Osteoblast (primary cell): ENCODE data around the gene VOPP1. TPM values are rescaled to one million over a fixed set of nuclear protein-coding genes. Genes with fewer than 3 reads are reported as not detected.
A peak's percentile ranks its signal among the peaks of the same experiment; 100 is the strongest.

Source experiments
- DNase-seq: peaks from one replicate; pipeline ENCODE4 v3.0.0; 2011; ENCODE audit warnings: low spot score, mixed read lengths; ENCODE audit not compliant: insufficient read length; ENCODE audit errors: missing footprints
- H2AFZ ChIP-seq: 2 replicates; pipeline ENCODE4 v1.6.0; 2011; ENCODE audit warnings: mild to moderate bottlenecking, low read length
- H3K27ac ChIP-seq: 2 replicates; pipeline ENCODE4 v1.5.1; 2011; ENCODE audit warnings: mild to moderate bottlenecking, low read depth, low read length, moderate library complexity
- H3K27me3 ChIP-seq: 2 replicates; pipeline ENCODE4 v1.6.0; 2012; ENCODE audit warnings: mild to moderate bottlenecking, control low read depth, inconsistent platforms, low read length, moderate library complexity; ENCODE audit not compliant: insufficient read depth
- H3K36me3 ChIP-seq: 2 replicates; pipeline ENCODE4 v1.5.1; 2011; ENCODE audit warnings: mild to moderate bottlenecking, low read length, control low read depth, moderate library complexity; ENCODE audit not compliant: insufficient read depth
- H3K4me1 ChIP-seq: 2 replicates; pipeline ENCODE4 v1.5.1; 2011; ENCODE audit warnings: mild to moderate bottlenecking, low read length, control low read depth, moderate library complexity; ENCODE audit not compliant: insufficient read depth
- H3K4me2 ChIP-seq: 2 replicates; pipeline ENCODE4 v1.6.0; 2011; ENCODE audit warnings: mild to moderate bottlenecking, low read length; ENCODE audit not compliant: insufficient read depth
- H3K4me3 ChIP-seq: fragments of 200-600 bp; sonication (generic); 3 replicates; pipeline ENCODE4 v1.5.1; 2012; ENCODE audit warnings: mild to moderate bottlenecking, low read length, inconsistent platforms; ENCODE audit not compliant: insufficient read depth
- H3K79me2 ChIP-seq: 2 replicates; pipeline ENCODE4 v1.6.0; 2012; ENCODE audit warnings: mild to moderate bottlenecking, low read length, control low read depth, inconsistent platforms; ENCODE audit not compliant: insufficient read depth
- H3K9me3 ChIP-seq: 2 replicates; pipeline ENCODE4 v1.5.1; 2011; ENCODE audit warnings: low read depth, low read length, control low read depth
- H4K20me1 ChIP-seq: 2 replicates; pipeline ENCODE4 v1.6.0; 2012; ENCODE audit warnings: mild to moderate bottlenecking, low read length, control low read depth; ENCODE audit not compliant: insufficient read depth
- total RNA-seq: library from RNA; depleted of rRNA; stranded (reverse); fragments of >200 nt; gene quantifications from 2 replicates; pipeline ENCODE4 v1.2.3, GENCODE V29; 2012
- TF ChIP-seq, protein P1 (sequence below): IDR thresholded peaks from 2 replicates; pipeline ENCODE4 v1.5.1; 2011; ENCODE audit warnings: mild to moderate bottlenecking, low read depth, low read length, moderate library complexity; ENCODE audit errors: extremely low read depth

VOPP1 gene
- total RNA-seq, 1 donor: 74.6 TPM

DNA sequence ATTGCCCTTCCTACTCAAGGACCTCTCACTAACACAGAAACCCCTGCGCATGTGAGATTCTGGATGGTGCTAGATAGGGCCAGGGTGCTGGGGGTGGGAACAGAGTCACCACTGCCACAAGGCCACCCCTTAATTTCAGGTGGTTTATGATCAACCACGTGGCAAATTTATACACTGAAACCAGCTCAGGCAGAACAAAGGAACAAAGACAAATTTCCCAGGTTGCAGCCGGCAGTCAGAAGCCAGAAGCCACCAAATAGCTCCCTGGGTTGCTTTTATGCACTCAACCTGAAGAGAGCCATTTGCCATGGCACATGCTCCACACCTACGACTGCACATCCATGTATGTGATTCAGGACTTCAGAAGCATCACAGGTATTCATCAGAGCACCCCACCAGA lies 2.5 kb downstream of the VOPP1 start:
- no peak for DNase-seq
- H3K4me2 ChIP-seq: no peak overlapping the region
- no peaks in the 10 kb centered on the region for H3K9me3 ChIP-seq
- peaks cover 30% of the 10 kb centered on the region for H3K4me1 ChIP-seq
- peaks cover 67% of the 10 kb centered on the region for H3K79me2 ChIP-seq
- peaks cover 25% of the 10 kb centered on the region for H4K20me1 ChIP-seq
- TF ChIP-seq, protein P1, sequence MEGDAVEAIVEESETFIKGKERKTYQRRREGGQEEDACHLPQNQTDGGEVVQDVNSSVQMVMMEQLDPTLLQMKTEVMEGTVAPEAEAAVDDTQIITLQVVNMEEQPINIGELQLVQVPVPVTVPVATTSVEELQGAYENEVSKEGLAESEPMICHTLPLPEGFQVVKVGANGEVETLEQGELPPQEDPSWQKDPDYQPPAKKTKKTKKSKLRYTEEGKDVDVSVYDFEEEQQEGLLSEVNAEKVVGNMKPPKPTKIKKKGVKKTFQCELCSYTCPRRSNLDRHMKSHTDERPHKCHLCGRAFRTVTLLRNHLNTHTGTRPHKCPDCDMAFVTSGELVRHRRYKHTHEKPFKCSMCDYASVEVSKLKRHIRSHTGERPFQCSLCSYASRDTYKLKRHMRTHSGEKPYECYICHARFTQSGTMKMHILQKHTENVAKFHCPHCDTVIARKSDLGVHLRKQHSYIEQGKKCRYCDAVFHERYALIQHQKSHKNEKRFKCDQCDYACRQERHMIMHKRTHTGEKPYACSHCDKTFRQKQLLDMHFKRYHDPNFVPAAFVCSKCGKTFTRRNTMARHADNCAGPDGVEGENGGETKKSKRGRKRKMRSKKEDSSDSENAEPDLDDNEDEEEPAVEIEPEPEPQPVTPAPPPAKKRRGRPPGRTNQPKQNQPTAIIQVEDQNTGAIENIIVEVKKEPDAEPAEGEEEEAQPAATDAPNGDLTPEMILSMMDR: no peak
- no peak overlapping the region for H2AFZ ChIP-seq
- no peak overlapping the region for H3K27ac ChIP-seq
- H3K27me3 ChIP-seq: no peaks in the 10 kb centered on the region
- H3K36me3 ChIP-seq: peaks cover 3% of the 10 kb centered on the region
- no peak overlapping the region for H3K4me3 ChIP-seq

- Histone ChIP-seq H3K27me3 (no peaks in the 10 kb centered on the region), H3K36me3 (peaks cover 3% of the 10 kb centered on the region), H2AFZ (no peak overlapping the region), H3K4me1 (peaks cover 27% of the 10 kb centered on the region), H3K4me3 (no peak overlapping the region), H3K9me3 (no peaks in the 10 kb centered on the region), H3K79me2 (peaks cover 73% of the 10 kb centered on the region), H3K4me2 (no peak overlapping the region), H4K20me1 (peaks cover 30% of the 10 kb centered on the region), H3K27ac (no peak overlapping the region)
- DNase-seq: no peak
- TF ChIP-seq, protein P1: no peak
Measured at GRCh38 chr7:55569269-55569663, 3.0 kb downstream of the VOPP1 start.

GRCh38 chr7:55568613-55569268 lies 3.6 kb downstream of the VOPP1 start:
- no peak overlapping the region for H3K4me2 ChIP-seq
- H3K79me2 ChIP-seq: peaks cover 78% of the 10 kb centered on the region

DNA sequence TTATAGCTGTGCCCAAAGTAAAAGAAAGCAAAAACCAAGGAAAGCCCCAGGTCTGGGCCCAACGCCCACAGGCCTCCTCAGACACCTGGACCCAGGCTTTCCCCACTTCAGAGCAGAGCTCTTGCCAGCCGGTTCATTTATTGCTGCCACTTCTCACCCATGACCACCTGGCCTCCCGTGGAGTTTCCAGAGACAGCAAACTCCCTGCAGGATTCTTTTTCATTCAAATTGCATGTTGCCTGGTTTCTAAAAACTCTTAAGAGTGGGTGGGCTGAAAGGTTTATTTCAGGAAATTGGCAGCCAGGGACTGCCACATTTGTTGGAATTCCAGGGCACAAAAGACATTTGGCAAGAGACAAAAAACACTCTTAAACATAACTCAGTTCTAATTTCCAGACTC lies 4.7 kb downstream of the VOPP1 start:
- Histone ChIP-seq H3K79me2 (peaks cover 83% of the 10 kb centered on the region), H3K4me3 (no peak overlapping the region), H3K27ac (no peak overlapping the region), H3K4me1 (peaks cover 11% of the 10 kb centered on the region), H3K36me3 (peaks cover 3% of the 10 kb centered on the region), H3K9me3 (no peaks in the 10 kb centered on the region), H3K27me3 (no peaks in the 10 kb centered on the region), H4K20me1 (peaks cover 35% of the 10 kb centered on the region), H2AFZ (no peak overlapping the region), H3K4me2 (no peak overlapping the region)
- TF ChIP-seq, protein P1: no peak
- DNase-seq: no peak

More at GRCh38 chr7:55568613-55569268, 3.6 kb downstream of the VOPP1 start:
- peaks cover 3% of the 10 kb centered on the region for H3K36me3 ChIP-seq
- no peak overlapping the region for H2AFZ ChIP-seq
- H3K4me1 ChIP-seq: peaks cover 22% of the 10 kb centered on the region
- TF ChIP-seq, protein P1: no peak
- no peak overlapping the region for H3K27ac ChIP-seq
- no peak overlapping the region for H3K4me3 ChIP-seq
- DNase-seq: peak; percentile 76
- peaks cover 34% of the 10 kb centered on the region for H4K20me1 ChIP-seq
- no peaks in the 10 kb centered on the region for H3K27me3 ChIP-seq
- no peaks in the 10 kb centered on the region for H3K9me3 ChIP-seq
